GM23338 (cell line): Measurements from ENCODE around the gene PPP1CA. TPM values are rescaled to one million over a fixed set of nuclear protein-coding genes. Genes with fewer than 3 reads are reported as not detected.

Experiments used
- ATAC-seq: fragments of 200-7000 bp; cut with Tn5 transposase; 3 replicates; pipeline ENCODE4 v1.9.1; 2020
- DNase-seq: peaks from one replicate; pipeline ENCODE4 v3.0.0-alpha.2; 2015; ENCODE audit warnings: low spot score
- H2AFZ ChIP-seq: fragments of 200-600 bp; sonication (generic); 2 replicates; pipeline ENCODE4 v1.8.0; 2016; ENCODE audit warnings: antibody characterized with exemption, mild to moderate bottlenecking, moderate library complexity
- H3F3A ChIP-seq: fragments of 200-600 bp; sonication (generic); replicated peaks from 2 replicates; pipeline ENCODE4 v1.8.0; 2017; ENCODE audit warnings: antibody characterized with exemption, mixed run types, low read depth
- H3K27ac ChIP-seq: fragments of 200-600 bp; sonication (generic); 2 replicates; pipeline ENCODE4 v1.6.1; 2016; ENCODE audit warnings: low read depth
- H3K27me3 ChIP-seq: fragments of 200-600 bp; sonication (generic); 2 replicates; pipeline ENCODE4 v1.8.0; 2016; ENCODE audit warnings: mild to moderate bottlenecking, mixed run types, moderate library complexity; ENCODE audit not compliant: insufficient read depth
- H3K36me3 ChIP-seq: fragments of 200-600 bp; sonication (generic); 2 replicates; pipeline ENCODE4 v1.8.0; 2016; ENCODE audit warnings: mild to moderate bottlenecking; ENCODE audit not compliant: insufficient read depth
- H3K4me1 ChIP-seq: fragments of 200-600 bp; sonication (generic); 2 replicates; pipeline ENCODE4 v1.8.0; 2016; ENCODE audit warnings: mild to moderate bottlenecking, moderate library complexity; ENCODE audit not compliant: insufficient read depth
- H3K4me2 ChIP-seq: fragments of 200-600 bp; sonication (generic); 2 replicates; pipeline ENCODE4 v1.7.1; 2017; ENCODE audit warnings: mixed run types
- H3K4me3 ChIP-seq: fragments of 200-600 bp; sonication (generic); 2 replicates; pipeline ENCODE4 v1.6.1; 2016; ENCODE audit warnings: mixed run types
- H3K79me2 ChIP-seq: fragments of 200-600 bp; sonication (generic); replicated peaks from 2 replicates; pipeline ENCODE4 v1.8.0; 2017; ENCODE audit warnings: mild to moderate bottlenecking; ENCODE audit not compliant: insufficient read depth
- H3K9me2 ChIP-seq: fragments of 200-600 bp; sonication (generic); 2 replicates; pipeline ENCODE4 v1.8.0; 2017; ENCODE audit not compliant: insufficient read depth
- H4K20me1 ChIP-seq: fragments of 200-600 bp; sonication (generic); replicated peaks from 2 replicates; pipeline ENCODE4 v1.8.0; 2017; ENCODE audit warnings: mild to moderate bottlenecking; ENCODE audit not compliant: insufficient read depth
- H3K27ac Mint-ChIP-seq: 2 replicates; pipeline ENCODE4 v1.8.0; 2020; ENCODE audit warnings: inconsistent platforms, mild to moderate bottlenecking, moderate library complexity, mixed read lengths
- H3K27me3 Mint-ChIP-seq: 3 replicates; pipeline ENCODE4 v1.8.0; 2022; ENCODE audit warnings: low read depth, mild to moderate bottlenecking, moderate library complexity, mixed read lengths, inconsistent platforms; ENCODE audit not compliant: insufficient read depth, poor library complexity
- H3K36me3 Mint-ChIP-seq: 3 replicates; pipeline ENCODE4 v1.8.0; 2021; ENCODE audit warnings: low read depth, mild to moderate bottlenecking, inconsistent platforms, moderate library complexity, mixed read lengths
- H3K4me1 Mint-ChIP-seq: 3 replicates; pipeline ENCODE4 v1.8.0; 2020; ENCODE audit warnings: mild to moderate bottlenecking, inconsistent platforms, mixed read lengths
- H3K4me3 Mint-ChIP-seq: 3 replicates; pipeline ENCODE4 v1.8.0; 2021; ENCODE audit warnings: moderate library complexity, mild to moderate bottlenecking, inconsistent platforms, mixed read lengths
- H3K9me3 Mint-ChIP-seq: 3 replicates; pipeline ENCODE4 v1.8.0; 2020; ENCODE audit warnings: moderate library complexity, mild to moderate bottlenecking, inconsistent platforms, mixed read lengths
- CREB1 ChIP-seq: fragments of 250-450 bp; sonication (Bioruptor Pico); IDR thresholded peaks from 2 replicates; pipeline ENCODE4 v1.5.0; 2020; ENCODE audit warnings: low read depth, mild to moderate bottlenecking, moderate library complexity
- CTCF ChIP-seq, 2 experiments: fragments of 200-600 bp in 1 of 2; sonication (generic) in 1 of 2; conservative IDR thresholded peaks; 2 replicates each; pipeline versions ENCODE4 v1.5.1 to v1.6.1; 2016 to 2017; ENCODE audit warnings: antibody characterized with exemption in 2 of 2, low read depth in 2 of 2, mild to moderate bottlenecking in 2 of 2, moderate library complexity in 1 of 2
- ETS1 ChIP-seq: IDR thresholded peaks from 2 replicates; pipeline ENCODE4 v1.6.1; 2016; ENCODE audit warnings: antibody characterized with exemption
- EZH2 ChIP-seq: fragments of 200-600 bp; sonication (generic); IDR thresholded peaks from one replicate; pipeline ENCODE4 v1.8.0; 2017; ENCODE audit warnings: antibody characterized with exemption, mild to moderate bottlenecking, low read depth; ENCODE audit not compliant: unreplicated experiment
- EZH2phosphoT487 ChIP-seq: fragments of 200-600 bp; sonication (generic); IDR thresholded peaks from one replicate; pipeline ENCODE4 v1.8.1; 2018; ENCODE audit warnings: antibody characterized with exemption; ENCODE audit not compliant: unreplicated experiment
- NANOG ChIP-seq: IDR thresholded peaks from 2 replicates; pipeline ENCODE4 v1.6.1; 2016; ENCODE audit warnings: antibody characterized with exemption, borderline replicate concordance
- POLR2AphosphoS5 ChIP-seq: IDR thresholded peaks from 2 replicates; pipeline ENCODE4 v1.6.1; 2016; ENCODE audit warnings: antibody characterized with exemption, low read depth
- REST ChIP-seq: IDR thresholded peaks from one replicate; pipeline ENCODE4 v1.6.1; 2018; ENCODE audit warnings: antibody characterized with exemption; ENCODE audit not compliant: unreplicated experiment
- ZNF114 ChIP-seq: fragments of 250-450 bp; sonication (Bioruptor Pico); IDR thresholded peaks from 2 replicates; pipeline ENCODE4 v1.5.0; 2020; ENCODE audit warnings: mild to moderate bottlenecking, moderate library complexity
- polyA plus RNA-seq: library from polyadenylated mRNA; unstranded; fragments of >200 nt; fragmentation: Nextera tagmentation; extraction: Ambion mirVana; gene quantifications from 2 replicates; pipeline ENCODE4 v1.2.1, GENCODE V29; 2016
- total RNA-seq: library from RNA; depleted of rRNA; stranded (reverse); fragments of >200 nt; shearing (Covaris generic); gene quantifications from 2 replicates; pipeline ENCODE4 v1.2.3, GENCODE V29; 2014

Gene PPP1CA
- total and polyA plus RNA-seq, 2 experiments from 2014 or later = 217 to 237 TPM

- H3K4me1 Mint-ChIP-seq = peaks cover 20% of the 10 kb centered on the region
- H3F3A ChIP-seq = no peaks in the 10 kb centered on the region
- peaks cover 11% of the 10 kb centered on the region; the same call in 1 of the 2 replicates for H3K4me1 ChIP-seq
- no peak overlapping the region for H3K4me3 Mint-ChIP-seq
- no peak overlapping the region for H3K4me2 ChIP-seq
- H3K27ac ChIP-seq = no peak overlapping the region
- H3K36me3 Mint-ChIP-seq = no peaks in the 10 kb centered on the region
- TF ChIP-seq NANOG = no peak
- TF ChIP-seq CTCF (conservative IDR thresholded peaks at IDR 0.05; ENCODE audit: low read depth in 2 of 2) = no peak
- TF ChIP-seq REST = no peak
- TF ChIP-seq POLR2AphosphoS5 = no peak
- TF ChIP-seq ZNF114 = no peak
- TF ChIP-seq EZH2 = no peak
- H3K9me2 ChIP-seq = no peaks in the 10 kb centered on the region
- no peak overlapping the region for H3K27ac Mint-ChIP-seq
- H3K4me3 ChIP-seq = no peak overlapping the region
- H3K9me3 Mint-ChIP-seq = no peaks in the 10 kb centered on the region
- H2AFZ ChIP-seq = no peak overlapping the region
- DNase-seq (no peak), ATAC-seq (no peak)
- peaks cover 4% of the 10 kb centered on the region for H3K79me2 ChIP-seq
- no peaks in the 10 kb centered on the region for H3K36me3 ChIP-seq
- peaks cover 21% of the 10 kb centered on the region for H3K27me3 Mint-ChIP-seq
- H4K20me1 ChIP-seq = no peaks in the 10 kb centered on the region
- no peaks in the 10 kb centered on the region for H3K27me3 ChIP-seq
Measured at GRCh38 chr11:67405688-67406339, 4.2 kb upstream of the PPP1CA start.

GRCh38 chr11:67405196-67405567 lies 3.5 kb upstream of the PPP1CA start:
- Histone ChIP-seq H3K27ac (no peak overlapping the region), H3F3A (no peaks in the 10 kb centered on the region), H3K9me2 (no peaks in the 10 kb centered on the region), H4K20me1 (peaks cover 6% of the 10 kb centered on the region; the same call in 1 of the 2 replicates), H2AFZ (no peak overlapping the region), H3K79me2 (peaks cover 10% of the 10 kb centered on the region), H3K27me3 (no peaks in the 10 kb centered on the region), H3K4me1 (peaks cover 13% of the 10 kb centered on the region; the same call in 1 of the 2 replicates), H3K4me2 (no peak overlapping the region), H3K36me3 (no peaks in the 10 kb centered on the region), H3K4me3 (no peak overlapping the region)
- Mint-ChIP-seq H3K36me3 (peaks cover 5% of the 10 kb centered on the region), H3K27me3 (peaks cover 20% of the 10 kb centered on the region), H3K4me3 (no peak overlapping the region), H3K4me1 (peaks cover 21% of the 10 kb centered on the region), H3K9me3 (no peaks in the 10 kb centered on the region), H3K27ac (no peak overlapping the region)
- ATAC-seq = no peak
- no peak for DNase-seq
- TF ChIP-seq ETS1 (no peak), EZH2phosphoT487 (no peak), CREB1 (CRISPR knock-in tag) (no peak), CTCF (conservative IDR thresholded peaks at IDR 0.05; ENCODE audit: low read depth in 2 of 2) (no peak)
